SU-DHL-6 (cell line): ENCODE data around the gene MAP3K8.

ENCODE experiments used
- H2AFZ ChIP-seq: fragments of 200-600 bp; sonication (generic); 2 replicates; pipeline ENCODE4 v1.6.1; 2014; ENCODE audit warnings: low read depth, mild to moderate bottlenecking, moderate library complexity, mixed read lengths, antibody characterized with exemption, low read length; ENCODE audit not compliant: severe bottlenecking
- H3F3A ChIP-seq: fragments of 200-600 bp; shearing (Covaris generic); 2 replicates; pipeline ENCODE4 v1.6.0; 2016; ENCODE audit warnings: antibody characterized with exemption, mild to moderate bottlenecking; ENCODE audit not compliant: insufficient read depth
- H3K27ac ChIP-seq: fragments of 200-600 bp; sonication (generic); 2 replicates; pipeline ENCODE4 v1.5.1; 2016; ENCODE audit warnings: low read depth, mild to moderate bottlenecking, low read length, moderate library complexity, mixed read lengths
- H3K27me3 ChIP-seq: fragments of 200-600 bp; sonication (generic), shearing (Covaris generic); 2 replicates; pipeline ENCODE4 v1.6.0; 2014; ENCODE audit warnings: mild to moderate bottlenecking, low read length
- H3K36me3 ChIP-seq: fragments of 200-600 bp; sonication (generic); 2 replicates; pipeline ENCODE4 v1.6.1; 2014; ENCODE audit warnings: mild to moderate bottlenecking, low read length, mixed read lengths
- H3K4me2 ChIP-seq: fragments of 300-600, 200-600 bp; shearing (Covaris generic), sonication (generic); 2 replicates; pipeline ENCODE4 v1.6.0; 2014; ENCODE audit warnings: low read length, low read depth, mild to moderate bottlenecking; ENCODE audit not compliant: poor library complexity, severe bottlenecking
- H3K4me3 ChIP-seq: fragments of 200-600 bp; sonication (generic); 2 replicates; pipeline ENCODE4 v1.5.1; 2014; ENCODE audit warnings: antibody characterized with exemption, low read length, mild to moderate bottlenecking, mixed read lengths; ENCODE audit not compliant: insufficient read depth, poor library complexity, severe bottlenecking
- H3K79me2 ChIP-seq: fragments of 200-600 bp; sonication (generic); 2 replicates; pipeline ENCODE4 v1.6.1; 2014; ENCODE audit warnings: mild to moderate bottlenecking, low read length, moderate library complexity; ENCODE audit not compliant: insufficient read depth
- H3K9ac ChIP-seq: fragments of 200-600 bp; sonication (generic); 2 replicates; pipeline ENCODE4 v1.7.0; 2014; ENCODE audit warnings: mild to moderate bottlenecking, low read length
- H3K9me2 ChIP-seq: fragments of 200-600 bp; sonication (generic); replicated peaks from 2 replicates; pipeline ENCODE4 v1.6.1; 2014; ENCODE audit warnings: low read length; ENCODE audit not compliant: insufficient read depth
- H3K9me3 ChIP-seq: fragments of 200-600 bp; sonication (generic); 2 replicates; pipeline ENCODE4 v1.6.1; 2014; ENCODE audit warnings: low read length, mixed read lengths; ENCODE audit not compliant: insufficient read depth
- H4K20me1 ChIP-seq: fragments of 200-600 bp; sonication (generic); 2 replicates; pipeline ENCODE4 v1.6.1; 2014; ENCODE audit warnings: low read depth, mild to moderate bottlenecking, antibody characterized with exemption, low read length, moderate library complexity, mixed read lengths
- EZH2phosphoT487 ChIP-seq: fragments of 200-600 bp; sonication (generic), shearing (Covaris generic); conservative IDR thresholded peaks from 2 replicates; pipeline ENCODE4 v1.6.1; 2018; ENCODE audit warnings: mild to moderate bottlenecking, antibody characterized with exemption, low read length, moderate library complexity, mixed read lengths
- TF ChIP-seq, protein P1 (sequence below): fragments of 200-600 bp; sonication (generic); IDR thresholded peaks from one replicate; pipeline ENCODE4 v1.5.1; 2017; ENCODE audit warnings: antibody characterized with exemption, mild to moderate bottlenecking, low read length, moderate library complexity; ENCODE audit not compliant: insufficient read depth, poor library complexity, severe bottlenecking

MAP3K8 gene

DNA sequence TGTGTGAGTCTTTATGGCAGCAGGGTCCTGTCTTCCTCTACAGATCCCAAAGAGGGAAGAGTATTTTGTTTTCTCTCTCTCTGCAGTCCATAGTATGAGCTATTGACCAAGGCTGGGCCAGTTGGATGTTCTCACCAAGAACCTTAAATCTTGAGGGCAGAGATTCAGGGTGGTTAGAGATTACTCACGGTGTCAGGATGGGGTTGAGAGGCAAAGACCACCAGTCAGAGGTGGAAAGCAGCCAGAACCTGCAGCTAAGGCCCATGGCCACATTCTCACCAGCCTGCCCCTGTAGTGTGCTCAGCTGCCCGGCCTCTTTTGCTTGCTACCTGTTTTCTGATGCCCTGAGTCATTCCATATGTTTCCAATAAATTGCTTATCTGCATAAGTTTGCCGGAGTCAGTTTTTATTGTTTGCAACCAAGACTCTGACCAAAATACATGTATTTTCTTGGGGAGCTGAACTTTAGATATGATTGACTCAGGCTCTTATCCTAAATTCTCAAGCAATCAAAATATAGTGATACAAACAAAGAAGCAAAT is 67.0 kb downstream of the MAP3K8 start:
- Histone ChIP-seq H3K9ac (no peak overlapping the region), H3K4me3 (no peak overlapping the region), H4K20me1 (no peaks in the 10 kb centered on the region), H3K79me2 (no peaks in the 10 kb centered on the region), H2AFZ (no peak overlapping the region), H3K9me2 (no peaks in the 10 kb centered on the region), H3F3A (no peaks in the 10 kb centered on the region), H3K9me3 (no peaks in the 10 kb centered on the region), H3K27ac (no peak overlapping the region), H3K27me3 (no peaks in the 10 kb centered on the region), H3K4me2 (no peak overlapping the region), H3K36me3 (no peaks in the 10 kb centered on the region)
- TF ChIP-seq EZH2phosphoT487 = no peak
- TF ChIP-seq, protein P1, sequence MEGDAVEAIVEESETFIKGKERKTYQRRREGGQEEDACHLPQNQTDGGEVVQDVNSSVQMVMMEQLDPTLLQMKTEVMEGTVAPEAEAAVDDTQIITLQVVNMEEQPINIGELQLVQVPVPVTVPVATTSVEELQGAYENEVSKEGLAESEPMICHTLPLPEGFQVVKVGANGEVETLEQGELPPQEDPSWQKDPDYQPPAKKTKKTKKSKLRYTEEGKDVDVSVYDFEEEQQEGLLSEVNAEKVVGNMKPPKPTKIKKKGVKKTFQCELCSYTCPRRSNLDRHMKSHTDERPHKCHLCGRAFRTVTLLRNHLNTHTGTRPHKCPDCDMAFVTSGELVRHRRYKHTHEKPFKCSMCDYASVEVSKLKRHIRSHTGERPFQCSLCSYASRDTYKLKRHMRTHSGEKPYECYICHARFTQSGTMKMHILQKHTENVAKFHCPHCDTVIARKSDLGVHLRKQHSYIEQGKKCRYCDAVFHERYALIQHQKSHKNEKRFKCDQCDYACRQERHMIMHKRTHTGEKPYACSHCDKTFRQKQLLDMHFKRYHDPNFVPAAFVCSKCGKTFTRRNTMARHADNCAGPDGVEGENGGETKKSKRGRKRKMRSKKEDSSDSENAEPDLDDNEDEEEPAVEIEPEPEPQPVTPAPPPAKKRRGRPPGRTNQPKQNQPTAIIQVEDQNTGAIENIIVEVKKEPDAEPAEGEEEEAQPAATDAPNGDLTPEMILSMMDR = no peak

DNA sequence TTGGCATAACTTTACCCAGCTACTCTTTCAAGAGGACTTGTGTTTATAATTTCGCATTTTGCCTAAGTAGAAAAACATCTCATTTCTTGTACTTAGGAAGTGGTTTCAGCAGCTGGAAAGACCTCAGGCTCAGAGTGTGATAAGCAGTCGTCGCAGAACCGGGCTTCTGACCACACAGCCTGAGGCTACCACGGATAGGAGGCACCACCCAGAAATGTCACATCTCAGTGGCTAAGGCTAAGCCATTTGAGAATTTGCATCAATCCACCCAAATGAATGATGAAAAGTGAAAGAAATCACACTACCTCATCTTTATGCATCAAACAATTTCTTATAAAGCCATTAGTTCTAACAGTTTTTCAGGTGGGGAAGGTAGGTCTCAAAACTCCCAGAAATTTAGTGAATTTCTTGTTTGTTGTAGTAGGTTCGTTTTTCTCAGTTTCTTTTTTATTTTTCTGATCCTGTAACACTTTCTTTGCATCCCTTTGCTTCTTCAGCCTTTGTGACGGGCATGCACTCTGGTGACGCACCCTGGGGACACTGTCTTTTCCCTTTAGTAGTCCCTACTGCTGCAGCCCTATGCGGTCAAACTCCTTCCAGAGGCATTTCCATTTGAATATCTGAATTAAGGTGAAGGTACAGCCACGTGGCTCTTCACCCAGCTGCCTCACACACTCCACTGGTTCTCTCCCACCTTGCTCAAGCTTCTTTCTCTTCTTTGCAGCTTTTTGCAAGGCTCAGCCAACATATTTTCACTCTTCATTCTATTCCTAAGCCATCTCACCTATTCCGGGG is 68.5 kb downstream of the MAP3K8 start:
- Histone ChIP-seq H3K36me3 (no peaks in the 10 kb centered on the region), H3K9me3 (no peaks in the 10 kb centered on the region), H3F3A (no peaks in the 10 kb centered on the region), H3K4me2 (no peak overlapping the region), H3K9ac (no peak overlapping the region), H2AFZ (no peak overlapping the region), H4K20me1 (no peaks in the 10 kb centered on the region), H3K27ac (no peak overlapping the region), H3K4me3 (no peak overlapping the region), H3K79me2 (no peaks in the 10 kb centered on the region), H3K27me3 (no peaks in the 10 kb centered on the region), H3K9me2 (no peaks in the 10 kb centered on the region)
- TF ChIP-seq, protein P1 = no peak
- no peak for TF ChIP-seq EZH2phosphoT487

DNA sequence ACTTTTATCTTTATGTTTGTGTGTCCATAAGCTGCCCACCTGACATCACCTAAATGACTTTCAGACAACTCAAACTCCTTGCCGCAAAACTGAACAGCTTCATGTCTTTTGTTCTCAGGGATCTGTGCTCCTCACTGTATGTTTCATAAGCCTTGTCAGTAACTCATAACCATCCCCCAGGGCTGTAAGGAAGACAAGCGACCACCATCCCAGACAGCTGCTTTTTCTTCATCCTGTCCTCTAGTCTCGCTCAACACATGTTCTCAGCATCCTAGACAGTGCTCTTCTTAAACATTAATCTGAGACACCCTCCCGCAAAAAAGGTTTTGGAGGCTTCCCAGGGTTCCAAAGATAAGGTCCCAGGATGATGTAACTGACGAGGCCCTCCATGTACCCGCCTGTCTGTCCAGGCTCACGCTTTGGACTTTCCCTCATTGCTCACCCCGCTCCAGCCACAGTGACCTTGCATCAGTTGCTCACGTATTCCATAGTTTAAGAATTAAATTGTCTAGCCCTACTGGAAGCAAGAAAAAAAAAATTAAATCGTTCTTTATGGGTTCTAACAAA is 69.8 kb downstream of the MAP3K8 start:
- Histone ChIP-seq H3K27me3 (no peaks in the 10 kb centered on the region), H3K4me3 (no peak overlapping the region), H3K79me2 (no peaks in the 10 kb centered on the region), H2AFZ (no peak overlapping the region), H3K27ac (no peak overlapping the region), H4K20me1 (no peaks in the 10 kb centered on the region), H3K9ac (no peak overlapping the region), H3K9me2 (no peaks in the 10 kb centered on the region), H3K4me2 (no peak overlapping the region), H3K36me3 (no peaks in the 10 kb centered on the region), H3K9me3 (no peaks in the 10 kb centered on the region), H3F3A (no peaks in the 10 kb centered on the region)
- TF ChIP-seq, protein P1 = no peak
- no peak for TF ChIP-seq EZH2phosphoT487
